ENCODE data around the gene RPRD1B. TPM values are rescaled to one million over a fixed set of nuclear protein-coding genes. Genes with fewer than 3 reads are reported as not detected.

RPRD1B gene
- total and polyA plus RNA-seq, 2 experiments from 2014 or later = 16.5 to 28.0 TPM

DNA sequence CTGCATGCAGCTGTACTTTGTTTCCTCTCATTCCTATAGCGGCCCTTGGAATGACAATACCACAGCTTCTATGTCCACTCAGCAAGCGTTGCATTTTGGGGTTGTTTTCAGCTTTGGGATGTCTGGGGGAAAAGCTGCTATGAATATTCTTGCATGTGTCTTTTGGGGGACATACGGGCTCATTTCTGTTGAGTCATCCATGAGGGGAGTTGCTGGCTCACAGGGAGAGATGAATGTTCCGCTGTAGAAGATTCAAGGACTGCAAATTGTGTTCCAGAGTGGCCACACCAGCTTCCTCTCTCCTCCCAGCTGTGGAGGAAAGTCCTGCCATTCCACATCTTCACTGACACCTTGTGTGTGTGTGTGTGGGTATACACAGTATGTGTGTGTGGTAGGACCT lies 88.2 kb downstream of the RPRD1B start:
- peaks cover 28% of the 10 kb centered on the region for H3K4me1 ChIP-seq (ENCODE audit: insufficient read depth)
- no peak overlapping the region for H3K4me3 ChIP-seq
- WGBS (ENCODE audit: low lambda C conversion rate, missing lambda C conversion rate) = 91% methylated on average over 4 of the region's 4 CpGs
- no peaks in the 10 kb centered on the region for H3K79me2 ChIP-seq
- no peaks in the 10 kb centered on the region for H3K9me2 ChIP-seq (replicated peaks; ENCODE audit: insufficient read depth)
- H4K20me1 ChIP-seq (ENCODE audit: insufficient read depth, poor library complexity, severe bottlenecking) = no peaks in the 10 kb centered on the region
- DNase-seq (ENCODE audit: low spot score) = no peak
- H2AFZ ChIP-seq = no peak overlapping the region
- H3K27ac ChIP-seq = no peak overlapping the region
- no peak for TF ChIP-seq CTCF (IDR thresholded peaks at IDR 0.05; ENCODE audit: poor library complexity)
- TF ChIP-seq EZH2 (IDR thresholded peaks at IDR 0.05; ENCODE audit: borderline replicate concordance) = no peak
- TF ChIP-seq EZH2phosphoT487 (IDR thresholded peaks at IDR 0.05; ENCODE audit: low read depth, severe bottlenecking, unreplicated experiment) = no peak
- H3K27me3 ChIP-seq = no peaks in the 10 kb centered on the region
- H3K36me3 ChIP-seq (replicated peaks; ENCODE audit: insufficient read depth, low read depth) = no peaks in the 10 kb centered on the region
- H3K4me2 ChIP-seq = no peak overlapping the region
- no peaks in the 10 kb centered on the region for H3K9me3 ChIP-seq (ENCODE audit: low read depth)

GRCh38 chr20:38123021-38123587 lies 89.6 kb downstream of the RPRD1B start:
- Histone ChIP-seq H3K4me1 (ENCODE audit: insufficient read depth) (peaks cover 32% of the 10 kb centered on the region), H3K4me3 (no peak overlapping the region)
- DNase-seq (ENCODE audit: low spot score) = peak; percentile 64

GRCh38 chr20:38125157-38126056 lies 91.9 kb downstream of the RPRD1B start:
- Histone ChIP-seq H3K9me2 (replicated peaks; ENCODE audit: insufficient read depth) (no peaks in the 10 kb centered on the region), H3K4me2 (no peak overlapping the region), H3K9me3 (ENCODE audit: low read depth) (no peaks in the 10 kb centered on the region), H3K36me3 (replicated peaks; ENCODE audit: insufficient read depth, low read depth) (no peaks in the 10 kb centered on the region), H3K27me3 (no peaks in the 10 kb centered on the region), H3K4me1 (ENCODE audit: insufficient read depth) (peaks cover 32% of the 10 kb centered on the region), H3K27ac (peak overlapping the region; percentile 64), H3K4me3 (no peak overlapping the region), H3K79me2 (no peaks in the 10 kb centered on the region), H2AFZ (no peak overlapping the region), H4K20me1 (ENCODE audit: insufficient read depth, poor library complexity, severe bottlenecking) (no peaks in the 10 kb centered on the region)
- DNase-seq (ENCODE audit: low spot score) = no peak
- no peak for TF ChIP-seq CTCF (IDR thresholded peaks at IDR 0.05; ENCODE audit: poor library complexity)
- no peak for TF ChIP-seq EZH2 (IDR thresholded peaks at IDR 0.05; ENCODE audit: borderline replicate concordance)
- TF ChIP-seq EZH2phosphoT487 (IDR thresholded peaks at IDR 0.05; ENCODE audit: low read depth, severe bottlenecking, unreplicated experiment) = no peak
- WGBS (ENCODE audit: low lambda C conversion rate, missing lambda C conversion rate) = 81% methylated on average over 18 of the region's 18 CpGs

More at GRCh38 chr20:38123021-38123587, 89.6 kb downstream of the RPRD1B start:
- Histone ChIP-seq H3K27me3 (no peaks in the 10 kb centered on the region), H3K36me3 (replicated peaks; ENCODE audit: insufficient read depth, low read depth) (no peaks in the 10 kb centered on the region), H3K9me2 (replicated peaks; ENCODE audit: insufficient read depth) (no peaks in the 10 kb centered on the region), H3K79me2 (no peaks in the 10 kb centered on the region), H3K9me3 (ENCODE audit: low read depth) (no peaks in the 10 kb centered on the region), H3K27ac (peak overlapping the region; percentile 91), H2AFZ (peak overlapping the region; percentile 45), H3K4me2 (peak overlapping the region; percentile 55), H4K20me1 (ENCODE audit: insufficient read depth, poor library complexity, severe bottlenecking) (no peaks in the 10 kb centered on the region)
- no peak for TF ChIP-seq CTCF (IDR thresholded peaks at IDR 0.05; ENCODE audit: poor library complexity)
- TF ChIP-seq EZH2phosphoT487 (IDR thresholded peaks at IDR 0.05; ENCODE audit: low read depth, severe bottlenecking, unreplicated experiment) = no peak
- TF ChIP-seq EZH2 (IDR thresholded peaks at IDR 0.05; ENCODE audit: borderline replicate concordance) = no peak
- WGBS (ENCODE audit: low lambda C conversion rate, missing lambda C conversion rate) = 12% methylated on average over 4 of the region's 4 CpGs
